K562 (cell line): ENCODE measurements around the gene TBC1D12. TPM values are rescaled to one million over a fixed set of nuclear protein-coding genes. Genes with fewer than 3 reads are reported as not detected.
A peak's percentile ranks its signal among the peaks of the same experiment; 100 is the strongest.

ENCODE experiments used
- ATAC-seq: fragments of 200-7000 bp; cut with Tn5 transposase; 3 replicates; pipeline ENCODE4 v1.9.1; 2020; ENCODE audit warnings: moderate library complexity
- Bru-seq: library from RNA; stranded (reverse); fragments of 400-500 nt; gene quantifications from one replicate; lab custom pipeline; 2021; lab: Mats Ljungman, UMichigan
- BruChase-seq, 2 experiments: library from RNA; stranded (reverse); fragments of 400-500 nt; gene quantifications; one replicate each; lab custom pipeline; 2021; lab: Mats Ljungman, UMichigan
- BruUV-seq: library from RNA; stranded (reverse); fragments of 400-500 nt; replicated peaks from 2 replicates; lab custom pipeline; 2021; lab: Mats Ljungman, UMichigan
- CTCF ChIA-PET: fragments of 300-600 bp; formaldehyde crosslinking; extraction: SDS; loops from one replicate; lab custom pipeline; 2021; ENCODE audit warnings: low intra/inter-chr PET ratio; lab: Yijun Ruan, JAX
- POLR2A ChIA-PET: fragments of 300-600, 350-650 bp; sonication (Branson Sonifier 250); formaldehyde crosslinking; extraction: SDS; loops from one replicate; lab custom pipeline; 2021; ENCODE audit warnings: antibody characterized with exemption, inconsistent platforms; lab: Yijun Ruan, JAX
- DNase-seq, 4 experiments: peaks; one replicate each; pipeline versions ENCODE4 v3.0.0 to v3.0.0-alpha.2; 2011 to 2018; ENCODE audit warnings: low spot score in 3 of 4, mixed read lengths in 3 of 4; ENCODE audit errors: extremely low read depth in 1 of 4
- FAIRE-seq: peaks from 2 replicates; lab custom pipeline; 2011; peaks lifted over from hg19 to GRCh38; lab: Jason Lieb, UNC
- H2AFZ ChIP-seq: 2 replicates; pipeline ENCODE4 v1.6.0; 2011; ENCODE audit warnings: low read depth, low read length, control low read depth, inconsistent platforms
- H3K27ac ChIP-seq: fragments of 200-600 bp; 3 replicates; pipeline ENCODE4 v1.8.0; 2011; ENCODE audit warnings: low read depth, mild to moderate bottlenecking, control low read depth, inconsistent platforms, low read length, moderate library complexity, mixed read lengths; ENCODE audit errors: extremely low read depth
- H3K27me3 ChIP-seq, 2 experiments: fragments of 300-600 bp in 1 of 2; 2 replicates in 1 of 2; 3 replicates in 1 of 2; pipeline versions ENCODE4 v1.6.0 to v1.8.0; 2011; ENCODE audit warnings: inconsistent platforms in 2 of 2, low read length in 2 of 2, mild to moderate bottlenecking in 1 of 2, mixed read lengths in 1 of 2, moderate library complexity in 1 of 2; ENCODE audit not compliant: control insufficient read depth in 2 of 2, insufficient read depth in 2 of 2
- H3K36me3 ChIP-seq: fragments of 300-600 bp; 3 replicates; pipeline ENCODE4 v1.8.0; 2011; ENCODE audit warnings: mild to moderate bottlenecking, low read length, inconsistent platforms; ENCODE audit not compliant: control insufficient read depth, insufficient read depth
- H3K4me1 ChIP-seq, 2 experiments: fragments of 200-600 bp in 1 of 2; replicated peaks in 1 of 2; 2 replicates in 1 of 2; 3 replicates in 1 of 2; pipeline versions ENCODE4 v1.5.1 to v1.8.0; 2011; ENCODE audit warnings: inconsistent platforms in 2 of 2, low read length in 2 of 2, mild to moderate bottlenecking in 1 of 2, mixed read lengths in 1 of 2, moderate library complexity in 1 of 2; ENCODE audit not compliant: control insufficient read depth in 2 of 2, insufficient read depth in 2 of 2
- H3K4me2 ChIP-seq: 2 replicates; pipeline ENCODE4 v1.6.1; 2011; ENCODE audit warnings: low read length, control low read depth, inconsistent platforms, mixed read lengths; ENCODE audit not compliant: insufficient read depth
- H3K4me3 ChIP-seq: fragments of 200-600 bp; sonication (generic), shearing (Covaris generic); 2 replicates; pipeline ENCODE4 v1.5.1; 2016; ENCODE audit warnings: control low read depth, inconsistent platforms
- H3K79me2 ChIP-seq: fragments of 200-600 bp; 3 replicates; pipeline ENCODE4 v1.8.0; 2011; ENCODE audit warnings: low read length, inconsistent platforms; ENCODE audit not compliant: control insufficient read depth, insufficient read depth
- H3K9ac ChIP-seq, 2 experiments: 2 replicates each; pipeline versions ENCODE4 v1.6.0 to v1.6.1; 2011; ENCODE audit warnings: low read depth in 2 of 2, low read length in 2 of 2, control low read depth in 1 of 2, inconsistent platforms in 1 of 2, mild to moderate bottlenecking in 1 of 2, mixed read lengths in 1 of 2; ENCODE audit not compliant: insufficient read depth in 1 of 2
- H3K9me1 ChIP-seq: one replicate; pipeline ENCODE4 v1.6.0; 2011; ENCODE audit warnings: inconsistent platforms, mild to moderate bottlenecking, low read length, moderate library complexity; ENCODE audit not compliant: control insufficient read depth, insufficient read depth
- H3K9me3 ChIP-seq: replicated peaks from 2 replicates; pipeline ENCODE4 v1.5.1; 2011; ENCODE audit warnings: low read depth, low read length, inconsistent platforms; ENCODE audit not compliant: control insufficient read depth, insufficient read depth
- H4K20me1 ChIP-seq: replicated peaks from 2 replicates; pipeline ENCODE4 v1.6.1; 2011; ENCODE audit warnings: low read length, inconsistent platforms, mixed read lengths; ENCODE audit not compliant: control insufficient read depth, insufficient read depth
- ATF1 ChIP-seq, 2 experiments: fragments of 450-650 bp in 1 of 2; IDR thresholded peaks; 2 replicates each; pipeline ENCODE4 v1.6.1; 2016; ENCODE audit warnings: missing compliant biosample characterization in 1 of 2, missing genetic modification characterization in 1 of 2
- CBX2 ChIP-seq: fragments of 200-600 bp; sonication (generic); IDR thresholded peaks from one replicate; pipeline ENCODE4 v1.6.1; 2012; ENCODE audit warnings: mild to moderate bottlenecking, low read length, inconsistent platforms; ENCODE audit not compliant: insufficient read depth, poor library complexity, severe bottlenecking
- E2F6 ChIP-seq, 2 experiments: IDR thresholded peaks; 2 replicates each; pipeline ENCODE4 v1.6.1; 2011; ENCODE audit warnings: borderline replicate concordance in 1 of 2, control low read depth in 1 of 2, low read depth in 1 of 2, low read length in 1 of 2, mild to moderate bottlenecking in 1 of 2, mixed read lengths in 1 of 2, moderate library complexity in 1 of 2; ENCODE audit not compliant: insufficient read depth in 1 of 2, insufficient read length in 1 of 2, poor library complexity in 1 of 2, severe bottlenecking in 1 of 2; ENCODE audit errors: extremely low read depth in 1 of 2
- FOXK2 ChIP-seq, 2 experiments: fragments of 450-650 bp; IDR thresholded peaks in 1 of 2; conservative IDR thresholded peaks in 1 of 2; 2 replicates each; pipeline ENCODE4 v1.6.1; 2016; ENCODE audit warnings: low read depth in 2 of 2, mild to moderate bottlenecking in 1 of 2
- MYC ChIP-seq, 2 experiments: fragments of 250-450 bp in 1 of 2; sonication (Bioruptor Pico) in 1 of 2; IDR thresholded peaks; 2 replicates each; pipeline versions ENCODE4 v1.5.1 to v1.6.1; 2012 to 2021; ENCODE audit warnings: low read depth in 2 of 2, borderline replicate concordance in 1 of 2, improper control_type of control experiment in 1 of 2, low read length in 1 of 2, mild to moderate bottlenecking in 1 of 2, moderate library complexity in 1 of 2
- POLR2H ChIP-seq: IDR thresholded peaks from 2 replicates; pipeline ENCODE4 v1.6.1; 2016; ENCODE audit warnings: missing genetic modification characterization, low read depth, mild to moderate bottlenecking, control low read depth, missing compliant biosample characterization, moderate library complexity
- TARDBP ChIP-seq: fragments of 450-650 bp; IDR thresholded peaks from 2 replicates; pipeline ENCODE4 v1.6.1; 2016
- TEAD1 ChIP-seq, 2 experiments: fragments of 450-650 bp in 1 of 2; sonication (generic) in 1 of 2; formaldehyde crosslinking; IDR thresholded peaks; 2 replicates each; pipeline versions ENCODE4 v1.4.0 to v1.8.0; 2020 to 2022; ENCODE audit warnings: mild to moderate bottlenecking in 2 of 2, missing genetic modification reagents in 1 of 2
- TSHZ1 ChIP-seq: fragments of 250-450 bp; sonication (Bioruptor Pico); IDR thresholded peaks from 2 replicates; pipeline ENCODE4 v1.4.0; 2020; ENCODE audit warnings: mild to moderate bottlenecking, moderate library complexity
- WGBS: fragments of 100-300 bp; shearing (Covaris generic); methylation state at CpG from one replicate; pipeline ENCODE4 v1.1.6; 2016; ENCODE audit warnings: low coverage, mixed read lengths; ENCODE audit not compliant: insufficient coverage; ENCODE audit errors: missing lambda C conversion rate; 5-methylcytosine and 5-hydroxymethylcytosine counted together
- in situ Hi-C: fragments of 300-500 bp; cut with MboI; formaldehyde crosslinking; loops from 4 replicates; pipeline ENCODE4 v1.15.0; 2018; ENCODE audit warnings: inconsistent platforms, mixed read lengths
- intact Hi-C: fragments of 100-400 bp; cut with micrococcal nuclease; formaldehyde crosslinking; loops from 2 replicates; pipeline ENCODE4 v1.14.2; 2022
- long read RNA-seq, 3 experiments: library from polyadenylated mRNA in 2 of 3; library from RNA in 1 of 3; unstranded in 2 of 3; stranded (forward) in 1 of 3; transcript quantifications; one replicate each; pipeline ENCODE4 v2.0.0, GENCODE V29; 2019 to 2022
- polyA minus RNA-seq, 3 experiments: library from RNA; depleted of rRNA, polyadenylated mRNA; stranded (reverse); fragments of >200 nt; gene quantifications; 2 replicates each; pipeline ENCODE4 v1.2.3, GENCODE V29; 2011
- polyA plus RNA-seq, 8 experiments: library from polyadenylated mRNA; depleted of rRNA in 4 of 8; stranded (reverse) in 5 of 8; unstranded in 3 of 8; fragments of >200 nt; fragmentation: Nextera tagmentation in 2 of 8; fragmentation: Illumina TruSeq in 1 of 8; extraction: Ambion mirVana in 2 of 8; extraction: Trizol in 1 of 8; gene quantifications; 2 replicates each; pipeline versions ENCODE4 v1.2.1 to v1.2.3, GENCODE V29; 2011 to 2014; ENCODE audit warnings: inconsistent platforms in 1 of 8, missing spikeins in 1 of 8
- total RNA-seq, 7 experiments: library from RNA; depleted of rRNA in 6 of 7; stranded (reverse); fragments of >200 nt in 6 of 7; fragmentation: Illumina TruSeq in 2 of 7; extraction: Trizol in 2 of 7; gene quantifications; 2 replicates each; pipeline versions ENCODE4 v1.2.1 to v1.2.3, GENCODE V29; 2011 to 2021; ENCODE audit warnings: low replicate concordance in 1 of 7

The TBC1D12 gene
- total RNA-seq (2011; cell fraction: chromatin; rRNA removed; ENCODE audit: low replicate concordance): 5.4 and 14.6 TPM in 2 replicates
- 3.0 and 3.8 TPM in 2 replicates for total RNA-seq (2011; cell fraction: nucleolus; rRNA removed)
- total RNA-seq (2011; cell fraction: nucleoplasm; rRNA removed): 6.4 and 13.4 TPM in 2 replicates
- total RNA-seq (2014; rRNA removed): 3.9 and 4.0 TPM in 2 replicates
- 6.0 and 6.7 TPM in 2 replicates for total RNA-seq (2014; rRNA removed; fragmentation: Illumina TruSeq; extraction: Trizol)
- total RNA-seq (2015; rRNA removed; fragmentation: Illumina TruSeq; extraction: Trizol): 5.3 and 5.7 TPM in 2 replicates
- total RNA-seq (2021): 5.2 and 5.7 TPM in 2 replicates
- polyA plus RNA-seq (2011; rRNA removed): 4.1 and 4.7 TPM in 2 replicates
- 1.7 and 2.3 TPM in 2 replicates for polyA plus RNA-seq (2011; cell fraction: cytosol; rRNA removed)
- polyA plus RNA-seq (2011; cell fraction: nucleus; rRNA removed): 3.2 and 3.5 TPM in 2 replicates
- 3.7 and 4.1 TPM in 2 replicates for polyA plus RNA-seq (2012)
- polyA plus RNA-seq (2014; fragmentation: Illumina TruSeq; extraction: Trizol): 2.5 and 3.2 TPM in 2 replicates
- polyA plus RNA-seq (2014; fragmentation: Nextera tagmentation; extraction: Ambion mirVana): 1 to 10 TPM; 3.7 to 3.9 TPM
- polyA plus RNA-seq (2014; rRNA removed): 2.1 and 2.6 TPM in 2 replicates
- polyA minus RNA-seq (2011; rRNA and poly(A)+ RNA removed): 5.0 and 7.2 TPM in 2 replicates
- 2.3 and 2.5 TPM in 2 replicates for polyA minus RNA-seq (2011; cell fraction: cytosol; rRNA and poly(A)+ RNA removed)
- polyA minus RNA-seq (2011; cell fraction: nucleus; rRNA and poly(A)+ RNA removed): 2.8 and 3.8 TPM in 2 replicates
- percentile 63 among the genes with signal in this experiment for Bru-seq, nascent RNA
- percentile 67 among the genes with signal in this experiment for BruChase-seq, experiment 1, labeled RNA remaining after a 2-hour chase
- percentile 69 among the genes with signal in this experiment for BruChase-seq, experiment 2, labeled RNA remaining after a 6-hour chase
- long read RNA-seq, experiment 1, full-length matches to known transcripts: 15 of 30 reads
- long read RNA-seq, experiment 1, partial matches to known transcripts: 8 of 30 reads
- long read RNA-seq, experiment 1, other reads (novel, unspliced or antisense): 7 of 30 reads
- long read RNA-seq, experiment 2, full-length matches to known transcripts: 1 of 1 reads
- long read RNA-seq, experiment 2, partial matches to known transcripts: 0 of 1 reads
- long read RNA-seq, experiment 2, other reads (novel, unspliced or antisense): 0 of 1 reads
- long read RNA-seq, experiment 3, partial matches to known transcripts: 5 of 5 reads
- long read RNA-seq, experiment 3, other reads (novel, unspliced or antisense): 0 of 5 reads

- DNase-seq (peak; percentile 73 to 95 (median 82)), FAIRE-seq (peak; percentile 67), ATAC-seq (peak; percentile 91)
- H3K79me2 ChIP-seq: peaks cover 39% of the 10 kb centered on the region
- CTCF ChIA-PET: no interaction called here
- no peaks in the 10 kb centered on the region for H3K36me3 ChIP-seq
- BruUV-seq: no TSS peak
- peak within 1 kb of the TSS; percentile 84 for H3K4me2 ChIP-seq
- peak within 1 kb of the TSS; percentile 97 for H2AFZ ChIP-seq
- in situ Hi-C loops (no loop called here), intact Hi-C loops (loop anchor here (2.0 kb wide), 1 partner anchor 40 kb away; the partner anchor contains the start of gene NOC3L)
- no peaks in the 10 kb centered on the region for H3K27me3 ChIP-seq
- no peaks in the 10 kb centered on the region for H3K9me1 ChIP-seq
- peak within 1 kb of the TSS; percentile 83 for H3K27ac ChIP-seq
- H3K9me3 ChIP-seq: no peaks in the 10 kb centered on the region
- WGBS: 3% methylated on average over 12 of the region's 56 CpGs
- H3K9ac ChIP-seq: peak within 1 kb of the TSS; percentile 67 to 95
- H3K4me1 ChIP-seq: peaks cover 7 to 16% of the 10 kb centered on the region in 2 experiments; a peak in 3 of 5 replicates
- H4K20me1 ChIP-seq: no peaks in the 10 kb centered on the region
- POLR2A ChIA-PET: interaction anchor here (0.6 kb wide), 1 partner anchor 27 kb away, joined by 3 read pairs; no protein-coding TSS in a partner anchor
- peak within 1 kb of the TSS; percentile 76 for H3K4me3 ChIP-seq
- TF ChIP-seq TSHZ1 (no peak), MYC (IDR thresholded peaks at IDR 0.05; ENCODE audit: low read depth, low read length) (peak; percentile 25; the same call in 1 of the 2 replicates), MYC (CRISPR knock-in tag; IDR thresholded peaks at IDR 0.05; ENCODE audit: borderline replicate concordance, low read depth) (no peak), E2F6 (IDR thresholded peaks at IDR 0.05; ENCODE audit: borderline replicate concordance in 1 of 2, extremely low read depth in 1 of 2, insufficient read depth in 1 of 2, insufficient read length in 1 of 2, low read depth in 1 of 2, low read length in 1 of 2, poor library complexity in 1 of 2, severe bottlenecking in 1 of 2) (peak; percentile 33 to 73), TEAD1 (CRISPR knock-in tag; IDR thresholded peaks at IDR 0.05) (no peak), ATF1 (CRISPR knock-in tag; IDR thresholded peaks at IDR 0.05) (no peak), ATF1 (tag; IDR thresholded peaks at IDR 0.05) (no peak; the same call in 1 of the 2 replicates), FOXK2 (conservative IDR thresholded peaks at IDR 0.05 in 1 of 2, IDR thresholded peaks at IDR 0.05 in 1 of 2; ENCODE audit: low read depth in 2 of 2) (no peak), CBX2 (no peak), TARDBP (no peak), POLR2H (tag) (no peak)
Observed at GRCh38 chr10:94402204-94402842, at the start of gene TBC1D12. TBC1D12 (plus strand) TSS chr10:94402541; CDS start chr10:94402614, 73 bp downstream.
